ENCODE measurements around the gene CD6. TPM values are rescaled to one million over a fixed set of nuclear protein-coding genes. Genes with fewer than 3 reads are reported as not detected.

The CD6 gene
- total RNA-seq, 4 donors from 2014 or later: 0.33 to 4.0 (median 1.1) TPM

DNA sequence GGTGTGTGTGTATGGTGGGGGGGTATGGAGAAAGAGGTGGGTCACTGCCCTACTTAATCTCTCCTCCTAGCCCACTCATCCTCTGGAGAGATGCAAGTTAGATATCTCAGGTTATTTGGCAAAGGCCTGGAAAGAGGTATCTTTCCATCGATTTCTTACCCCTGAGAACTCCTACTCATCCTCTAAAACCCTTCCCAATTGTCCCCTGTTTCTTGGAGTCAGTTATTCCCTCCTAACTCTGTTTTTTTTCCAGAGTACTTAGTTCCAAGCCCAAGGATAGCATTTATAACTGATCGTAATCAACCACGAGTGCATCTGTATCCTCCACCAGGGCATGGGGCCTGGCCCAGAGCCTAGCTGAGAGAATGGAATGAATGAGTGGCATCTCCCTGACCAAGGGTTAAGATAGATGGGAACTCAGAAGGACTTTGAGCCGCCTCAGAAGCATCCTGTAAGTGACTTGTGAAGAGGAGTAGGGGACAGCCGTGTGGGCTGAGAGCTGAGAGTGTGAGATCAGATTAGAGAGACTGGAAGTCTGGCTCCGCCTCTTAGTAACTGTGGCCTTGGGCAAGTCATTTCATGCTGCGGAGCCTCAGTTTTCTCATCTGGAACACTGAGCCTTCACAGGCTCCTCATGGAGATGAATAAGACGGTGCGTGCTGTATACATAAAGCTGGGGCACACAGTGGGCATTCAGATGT is 16.2 kb downstream of the CD6 start:
- TF ChIP-seq, protein P1, sequence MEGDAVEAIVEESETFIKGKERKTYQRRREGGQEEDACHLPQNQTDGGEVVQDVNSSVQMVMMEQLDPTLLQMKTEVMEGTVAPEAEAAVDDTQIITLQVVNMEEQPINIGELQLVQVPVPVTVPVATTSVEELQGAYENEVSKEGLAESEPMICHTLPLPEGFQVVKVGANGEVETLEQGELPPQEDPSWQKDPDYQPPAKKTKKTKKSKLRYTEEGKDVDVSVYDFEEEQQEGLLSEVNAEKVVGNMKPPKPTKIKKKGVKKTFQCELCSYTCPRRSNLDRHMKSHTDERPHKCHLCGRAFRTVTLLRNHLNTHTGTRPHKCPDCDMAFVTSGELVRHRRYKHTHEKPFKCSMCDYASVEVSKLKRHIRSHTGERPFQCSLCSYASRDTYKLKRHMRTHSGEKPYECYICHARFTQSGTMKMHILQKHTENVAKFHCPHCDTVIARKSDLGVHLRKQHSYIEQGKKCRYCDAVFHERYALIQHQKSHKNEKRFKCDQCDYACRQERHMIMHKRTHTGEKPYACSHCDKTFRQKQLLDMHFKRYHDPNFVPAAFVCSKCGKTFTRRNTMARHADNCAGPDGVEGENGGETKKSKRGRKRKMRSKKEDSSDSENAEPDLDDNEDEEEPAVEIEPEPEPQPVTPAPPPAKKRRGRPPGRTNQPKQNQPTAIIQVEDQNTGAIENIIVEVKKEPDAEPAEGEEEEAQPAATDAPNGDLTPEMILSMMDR (IDR thresholded peaks at IDR 0.05; ENCODE audit: low read depth): no peak

DNA sequence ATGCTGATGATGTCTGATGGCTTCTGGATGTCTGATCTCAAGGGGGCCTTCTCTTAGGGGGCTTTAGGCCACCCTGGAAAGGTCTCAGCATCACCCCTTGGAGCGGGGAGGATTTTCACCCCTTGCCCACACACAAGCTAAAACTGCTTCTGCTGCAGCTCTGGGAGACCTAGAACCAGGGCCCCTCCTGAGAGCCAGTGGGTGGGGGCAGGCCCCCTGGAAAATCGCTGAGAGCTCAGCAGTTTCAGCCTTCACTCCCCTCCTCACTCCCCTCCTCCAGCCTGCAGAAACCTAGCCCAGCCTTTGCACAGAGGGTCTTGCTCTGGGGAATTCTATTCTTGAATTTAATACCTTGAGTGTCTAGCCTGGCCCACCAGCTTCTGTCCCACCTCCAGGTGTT is 17.2 kb downstream of the CD6 start:
- TF ChIP-seq, protein P1 (IDR thresholded peaks at IDR 0.05; ENCODE audit: low read depth): no peak

- TF ChIP-seq, protein P1 (IDR thresholded peaks at IDR 0.05; ENCODE audit: low read depth): no peak
Measured at GRCh38 chr11:60989093-60989650, 17.7 kb downstream of the CD6 start.

DNA sequence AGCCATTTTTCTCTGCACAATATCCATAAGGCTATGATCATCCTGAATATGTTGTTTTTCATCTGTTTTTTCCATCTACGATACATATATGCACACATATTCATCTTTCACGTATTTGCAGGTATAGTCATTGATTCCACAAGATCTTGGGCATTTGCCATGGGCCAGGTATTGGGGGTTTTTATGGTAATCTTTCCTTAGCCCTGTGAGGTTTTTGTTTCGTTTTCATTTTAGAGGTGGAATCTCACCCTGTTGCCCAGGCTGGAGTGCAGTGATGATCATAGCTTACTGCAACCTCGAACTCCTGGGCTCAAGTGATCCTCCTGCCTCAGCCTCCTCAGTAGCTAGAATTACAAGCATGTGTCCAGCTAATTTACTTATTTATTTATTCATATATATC is 20.0 kb downstream of the CD6 start:
- TF ChIP-seq, protein P1 (IDR thresholded peaks at IDR 0.05; ENCODE audit: low read depth): no peak

DNA sequence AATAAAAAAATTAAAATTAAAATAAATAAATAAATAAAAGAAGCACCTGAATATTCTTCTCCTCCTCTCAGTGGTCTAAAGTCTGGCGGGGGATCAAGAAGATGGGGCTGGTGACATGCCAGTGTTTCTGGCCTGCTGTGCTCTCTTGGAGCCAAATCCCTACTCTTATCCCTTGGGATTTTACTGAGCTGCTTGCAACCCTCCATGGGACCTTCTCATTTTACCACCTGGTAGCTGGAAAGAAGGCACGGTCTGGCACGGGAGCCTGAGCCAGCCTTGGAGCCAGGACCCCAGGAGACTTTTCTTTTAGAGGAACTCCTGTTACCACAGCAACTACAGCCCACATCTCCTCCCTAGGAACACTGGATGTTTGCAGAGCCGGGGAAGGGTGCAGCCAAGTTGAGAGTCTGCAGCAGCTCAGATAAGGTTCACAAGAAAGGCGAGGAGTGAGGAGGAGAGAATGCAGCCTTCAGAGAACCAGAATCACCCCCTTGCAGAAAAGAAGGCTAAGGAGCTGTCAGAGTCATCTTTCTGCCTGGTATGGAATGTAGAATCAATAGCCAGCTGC is 21.4 kb downstream of the CD6 start:
- TF ChIP-seq, protein P1 (IDR thresholded peaks at IDR 0.05; ENCODE audit: low read depth): no peak

- TF ChIP-seq, protein P1 (IDR thresholded peaks at IDR 0.05; ENCODE audit: low read depth): no peak
Measured at GRCh38 chr11:60993615-60994014, 22.1 kb downstream of the CD6 start.

DNA sequence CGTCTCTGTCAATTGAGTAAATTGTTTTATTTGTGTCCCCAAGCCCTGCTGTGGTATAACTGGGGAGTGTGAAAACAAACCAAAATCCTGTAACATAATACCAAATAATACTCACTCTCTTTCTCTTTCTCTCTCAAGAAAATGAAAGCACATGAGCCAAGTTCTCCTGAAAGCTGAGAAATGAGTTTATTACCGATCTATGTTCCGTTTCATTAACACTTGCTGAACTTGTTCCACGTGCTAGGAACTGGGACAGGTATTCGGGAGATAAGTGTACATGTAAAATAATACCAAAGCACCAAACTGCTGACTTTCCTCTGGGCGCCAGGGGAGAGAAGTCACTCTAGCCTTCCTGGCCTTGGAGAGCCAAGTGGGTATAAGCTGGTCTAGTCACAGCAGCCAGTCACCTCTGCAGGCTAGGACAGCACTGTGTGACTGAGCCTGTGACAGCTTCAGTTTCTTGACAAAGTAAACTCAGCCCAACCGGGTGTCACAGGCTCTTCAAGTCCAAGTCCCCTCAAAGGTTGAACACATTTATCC is 23.1 kb downstream of the CD6 start:
- TF ChIP-seq, protein P1 (IDR thresholded peaks at IDR 0.05; ENCODE audit: low read depth): no peak
